GM23338 (cell line): ENCODE results near the gene STEAP1B.

Source experiments
- CREB1 ChIP-seq: fragments of 250-450 bp; sonication (Bioruptor Pico); IDR thresholded peaks from 2 replicates; pipeline ENCODE4 v1.5.0; 2020; ENCODE audit warnings: low read depth, mild to moderate bottlenecking, moderate library complexity
- CTCF ChIP-seq, 2 experiments: fragments of 200-600 bp in 1 of 2; sonication (generic) in 1 of 2; conservative IDR thresholded peaks; 2 replicates each; pipeline versions ENCODE4 v1.5.1 to v1.6.1; 2016 to 2017; ENCODE audit warnings: antibody characterized with exemption in 2 of 2, low read depth in 2 of 2, mild to moderate bottlenecking in 2 of 2, moderate library complexity in 1 of 2
- EZH2phosphoT487 ChIP-seq: fragments of 200-600 bp; sonication (generic); IDR thresholded peaks from one replicate; pipeline ENCODE4 v1.8.1; 2018; ENCODE audit warnings: antibody characterized with exemption; ENCODE audit not compliant: unreplicated experiment
- POLR2AphosphoS5 ChIP-seq: IDR thresholded peaks from 2 replicates; pipeline ENCODE4 v1.6.1; 2016; ENCODE audit warnings: antibody characterized with exemption, low read depth
- REST ChIP-seq: IDR thresholded peaks from one replicate; pipeline ENCODE4 v1.6.1; 2018; ENCODE audit warnings: antibody characterized with exemption; ENCODE audit not compliant: unreplicated experiment
- ZNF331 ChIP-seq: fragments of 250-450 bp; sonication (Bioruptor Pico); IDR thresholded peaks from 2 replicates; pipeline ENCODE4 v1.5.0; 2020; ENCODE audit warnings: low read depth, mild to moderate bottlenecking, moderate library complexity

GRCh38 chr7:22477262-22477661 is 22.7 kb downstream of the STEAP1B start:
- no peak for TF ChIP-seq CTCF (conservative IDR thresholded peaks at IDR 0.05; ENCODE audit: low read depth in 2 of 2)
- TF ChIP-seq EZH2phosphoT487: no peak
- no peak for TF ChIP-seq POLR2AphosphoS5
- no peak for TF ChIP-seq REST
- TF ChIP-seq ZNF331 (CRISPR knock-in tag): no peak
- no peak for TF ChIP-seq CREB1 (CRISPR knock-in tag)
